Esophagus muscularis mucosa (tissue), 4 donors: ENCODE results near the gene ATP10B. TPM values are rescaled to one million over a fixed set of nuclear protein-coding genes. Genes with fewer than 3 reads are reported as not detected.

ENCODE experiments used
- DNase-seq: peaks from one replicate; pipeline ENCODE4 v3.0.0-alpha.2; 2017; ENCODE audit errors: extremely low spot score
- H3K27ac ChIP-seq, 4 donors: fragments of 200-600 bp; sonication (generic); replicated peaks in 1 of 4; 1 replicate in 3 of 4; 2 replicates in 1 of 4; pipeline ENCODE4 v1.5.1; 2016 to 2019; ENCODE audit warnings: mild to moderate bottlenecking in 1 of 4
- H3K27me3 ChIP-seq, 4 donors: fragments of 200-600 bp; sonication (generic); one replicate each; pipeline versions ENCODE4 v1.5.1 to v1.6.0; 2016 to 2019
- H3K36me3 ChIP-seq, 4 donors: fragments of 200-600 bp; sonication (generic); one replicate each; pipeline ENCODE4 v1.5.1; 2016 to 2019
- H3K4me1 ChIP-seq, 4 donors: fragments of 200-600 bp; sonication (generic); one replicate each; pipeline ENCODE4 v1.5.1; 2016 to 2019
- H3K4me3 ChIP-seq, 4 donors: fragments of 200-600 bp; sonication (generic); 1 replicate in 2 of 4; 2 replicates in 2 of 4; pipeline ENCODE4 v1.5.1; 2016 to 2019; ENCODE audit warnings: mild to moderate bottlenecking in 4 of 4, moderate library complexity in 1 of 4
- H3K9me3 ChIP-seq, 4 donors: fragments of 200-600 bp; sonication (generic); 1 replicate in 3 of 4; 2 replicates in 1 of 4; pipeline ENCODE4 v1.5.1; 2016 to 2019
- CTCF ChIP-seq, 3 experiments: fragments of 200-600 bp in 2 of 3; fragments of 450-650 bp in 1 of 3; sonication (generic) in 2 of 3; IDR thresholded peaks; one replicate each; pipeline ENCODE4 v1.5.1; 2017 to 2019; ENCODE audit warnings: antibody characterized with exemption in 3 of 3, mild to moderate bottlenecking in 2 of 3, moderate library complexity in 1 of 3
- EP300 ChIP-seq: sonication (generic); formaldehyde crosslinking; IDR thresholded peaks from one replicate; pipeline ENCODE4 v1.6.1; 2017; ENCODE audit warnings: antibody characterized with exemption
- POLR2A ChIP-seq: fragments of 450-650 bp; IDR thresholded peaks from one replicate; pipeline ENCODE4 v1.6.1; 2017; ENCODE audit warnings: antibody characterized with exemption, moderate library complexity, mild to moderate bottlenecking, low read depth
- POLR2AphosphoS5 ChIP-seq, 2 donors: sonication (generic); formaldehyde crosslinking; IDR thresholded peaks; one replicate each; pipeline ENCODE4 v1.6.1; 2017; ENCODE audit warnings: antibody characterized with exemption in 2 of 2
- WGBS: methylation state at CpG from one replicate; pipeline ENCODE4 v1.1.5; 2018; 5-methylcytosine and 5-hydroxymethylcytosine counted together
- intact Hi-C: fragments of 100-400 bp; cut with DNase I; formaldehyde crosslinking; loops from one replicate; pipeline ENCODE4 v1.15.1; 2023
- total RNA-seq, 4 donors: library from RNA; depleted of rRNA; stranded (reverse); fragments of >200 nt; gene quantifications; one replicate each; pipeline versions ENCODE4 v1.1.0 to v1.2.1, GENCODE V29; 2016

ATP10B gene
- total RNA-seq, 4 donors from 2014 or later: 0.42 to 1.1 (median 0.79) TPM

GRCh38 chr5:160534125-160534524, 317.9 kb downstream of the ATP10B start:
- no peak overlapping the region for H3K4me3 ChIP-seq
- no peaks in the 10 kb centered on the region for H3K36me3 ChIP-seq
- H3K27me3 ChIP-seq: peaks cover 0 to 3% (median 0%) of the 10 kb centered on the region in 4 donors
- no peak for DNase-seq
- no peaks in the 10 kb centered on the region for H3K9me3 ChIP-seq
- intact Hi-C loops: no loop called here
- no peaks in the 10 kb centered on the region for H3K4me1 ChIP-seq
- no peak overlapping the region for H3K27ac ChIP-seq
- TF ChIP-seq POLR2A (no peak), CTCF (IDR thresholded peaks at IDR 0.05) (no peak), POLR2AphosphoS5 (IDR thresholded peaks at IDR 0.05) (no peak), EP300 (no peak)
- WGBS: 72% methylated on average over 3 of the region's 3 CpGs

- Histone ChIP-seq H3K27me3 (peaks cover 0 to 13% (median 3%) of the 10 kb centered on the region in 4 donors), H3K4me3 (no peak overlapping the region), H3K9me3 (no peaks in the 10 kb centered on the region), H3K36me3 (no peaks in the 10 kb centered on the region), H3K4me1 (no peaks in the 10 kb centered on the region), H3K27ac (no peak overlapping the region)
- TF ChIP-seq CTCF (IDR thresholded peaks at IDR 0.05) (no peak), POLR2AphosphoS5 (IDR thresholded peaks at IDR 0.05) (no peak), POLR2A (no peak), EP300 (no peak)
- WGBS: 82% methylated on average over 3 of the region's 3 CpGs
- DNase-seq: no peak
- intact Hi-C loops: no loop called here
Measured at GRCh38 chr5:160525471-160526261, 326.3 kb downstream of the ATP10B start.

- H3K4me3 ChIP-seq: no peak overlapping the region
- peak; percentile 7 for DNase-seq
- peaks cover 0 to 13% (median 3%) of the 10 kb centered on the region in 4 donors for H3K27me3 ChIP-seq
- intact Hi-C loops: no loop called here
- H3K36me3 ChIP-seq: no peaks in the 10 kb centered on the region
- no peaks in the 10 kb centered on the region for H3K4me1 ChIP-seq
- H3K9me3 ChIP-seq: no peaks in the 10 kb centered on the region
- no peak overlapping the region for H3K27ac ChIP-seq
- TF ChIP-seq POLR2AphosphoS5 (IDR thresholded peaks at IDR 0.05): no peak
- no peak for TF ChIP-seq POLR2A
- no peak for TF ChIP-seq CTCF (IDR thresholded peaks at IDR 0.05)
- TF ChIP-seq EP300: no peak
- 78% methylated on average over 1 of the region's 1 CpG for WGBS
Measured at GRCh38 chr5:160524827-160525226, 327.2 kb downstream of the ATP10B start.

- Histone ChIP-seq H3K9me3 (no peaks in the 10 kb centered on the region), H3K27me3 (peaks cover 0 to 13% (median 3%) of the 10 kb centered on the region in 4 donors), H3K4me1 (no peaks in the 10 kb centered on the region), H3K36me3 (no peaks in the 10 kb centered on the region), H3K4me3 (no peak overlapping the region), H3K27ac (no peak overlapping the region)
- intact Hi-C loops: no loop called here
- WGBS: 64% methylated on average over 4 of the region's 4 CpGs
- peak; percentile 39 for DNase-seq
- TF ChIP-seq POLR2AphosphoS5 (IDR thresholded peaks at IDR 0.05) (no peak), POLR2A (no peak), CTCF (IDR thresholded peaks at IDR 0.05) (no peak), EP300 (no peak)
Measured at GRCh38 chr5:160523502-160524163, 328.4 kb downstream of the ATP10B start.
